NB4 (cell line): Measurements from ENCODE around the gene CASZ1.

ENCODE experiments used
- DNase-seq: peaks from one replicate; pipeline ENCODE4 v3.0.0; 2010; ENCODE audit warnings: low read depth
- H3K4me3 ChIP-seq: one replicate; pipeline ENCODE4 v1.5.1; 2011; ENCODE audit warnings: mild to moderate bottlenecking, low read depth, low read length, moderate library complexity
- MYC ChIP-seq: IDR thresholded peaks from 2 replicates; pipeline ENCODE4 v1.6.1; 2011; ENCODE audit warnings: low read depth, low read length
- POLR2A ChIP-seq: IDR thresholded peaks from 2 replicates; pipeline ENCODE4 v1.6.1; 2011; ENCODE audit warnings: mild to moderate bottlenecking; ENCODE audit not compliant: insufficient read length; ENCODE audit errors: extremely low read depth
- TF ChIP-seq, protein P1 (sequence below): IDR thresholded peaks from one replicate; pipeline ENCODE4 v1.5.1; 2012; ENCODE audit warnings: low read depth, low read length
- TF ChIP-seq, protein P2 (sequence below): IDR thresholded peaks from 2 replicates; pipeline ENCODE4 v1.6.1; 2011; ENCODE audit warnings: low read depth, low read length

The CASZ1 gene

DNA sequence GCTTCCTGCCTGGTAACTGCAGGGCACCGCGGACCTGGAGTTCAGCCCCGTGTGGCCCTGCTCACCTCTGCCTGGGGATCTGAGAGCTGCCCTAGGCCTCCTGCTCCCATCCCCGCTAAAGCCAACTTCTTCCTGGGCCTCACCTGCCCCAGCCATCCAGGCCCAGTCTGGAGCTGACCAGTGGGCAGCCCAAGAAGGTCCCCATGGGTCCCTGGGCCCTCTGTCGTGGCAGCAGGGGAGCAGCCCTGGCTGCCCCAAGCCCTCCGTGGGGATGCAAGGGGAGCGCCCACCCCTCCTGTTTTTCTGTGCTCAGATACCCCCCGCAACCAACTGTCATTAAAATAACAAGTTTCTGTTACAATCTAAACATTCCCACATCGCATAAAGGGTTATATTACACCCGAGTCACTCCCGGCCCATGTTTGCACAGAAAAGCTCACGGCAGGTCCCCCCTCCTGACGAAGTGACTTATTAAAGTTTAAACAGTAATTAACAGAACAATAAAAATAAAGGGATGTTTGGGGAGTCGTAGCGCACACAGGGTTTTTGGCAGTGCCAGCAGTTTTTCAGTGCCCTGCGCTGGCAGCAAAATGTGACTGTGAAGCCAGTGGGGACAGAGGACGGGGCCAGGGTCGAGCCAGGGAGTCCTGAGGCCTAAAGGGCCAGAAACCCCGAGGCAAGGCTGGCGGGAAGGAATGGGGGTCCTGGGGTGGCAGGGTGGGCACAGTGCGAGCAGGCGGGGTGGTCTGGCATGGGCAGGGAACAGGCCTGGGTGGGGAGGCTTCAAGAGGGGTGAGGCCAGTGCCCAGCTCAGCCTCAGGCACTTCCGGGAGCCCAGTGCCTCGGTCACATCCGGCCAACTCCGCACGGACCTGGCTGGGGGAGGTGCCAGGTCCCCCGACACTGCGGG is 121.5 kb downstream of the CASZ1 start:
- TF ChIP-seq MYC (no peak), POLR2A (no peak)
- TF ChIP-seq, protein P1, sequence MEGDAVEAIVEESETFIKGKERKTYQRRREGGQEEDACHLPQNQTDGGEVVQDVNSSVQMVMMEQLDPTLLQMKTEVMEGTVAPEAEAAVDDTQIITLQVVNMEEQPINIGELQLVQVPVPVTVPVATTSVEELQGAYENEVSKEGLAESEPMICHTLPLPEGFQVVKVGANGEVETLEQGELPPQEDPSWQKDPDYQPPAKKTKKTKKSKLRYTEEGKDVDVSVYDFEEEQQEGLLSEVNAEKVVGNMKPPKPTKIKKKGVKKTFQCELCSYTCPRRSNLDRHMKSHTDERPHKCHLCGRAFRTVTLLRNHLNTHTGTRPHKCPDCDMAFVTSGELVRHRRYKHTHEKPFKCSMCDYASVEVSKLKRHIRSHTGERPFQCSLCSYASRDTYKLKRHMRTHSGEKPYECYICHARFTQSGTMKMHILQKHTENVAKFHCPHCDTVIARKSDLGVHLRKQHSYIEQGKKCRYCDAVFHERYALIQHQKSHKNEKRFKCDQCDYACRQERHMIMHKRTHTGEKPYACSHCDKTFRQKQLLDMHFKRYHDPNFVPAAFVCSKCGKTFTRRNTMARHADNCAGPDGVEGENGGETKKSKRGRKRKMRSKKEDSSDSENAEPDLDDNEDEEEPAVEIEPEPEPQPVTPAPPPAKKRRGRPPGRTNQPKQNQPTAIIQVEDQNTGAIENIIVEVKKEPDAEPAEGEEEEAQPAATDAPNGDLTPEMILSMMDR = no peak
- TF ChIP-seq, protein P2, sequence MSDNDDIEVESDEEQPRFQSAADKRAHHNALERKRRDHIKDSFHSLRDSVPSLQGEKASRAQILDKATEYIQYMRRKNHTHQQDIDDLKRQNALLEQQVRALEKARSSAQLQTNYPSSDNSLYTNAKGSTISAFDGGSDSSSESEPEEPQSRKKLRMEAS = no peak
- DNase-seq = no peak
- H3K4me3 ChIP-seq = no peak overlapping the region

DNA sequence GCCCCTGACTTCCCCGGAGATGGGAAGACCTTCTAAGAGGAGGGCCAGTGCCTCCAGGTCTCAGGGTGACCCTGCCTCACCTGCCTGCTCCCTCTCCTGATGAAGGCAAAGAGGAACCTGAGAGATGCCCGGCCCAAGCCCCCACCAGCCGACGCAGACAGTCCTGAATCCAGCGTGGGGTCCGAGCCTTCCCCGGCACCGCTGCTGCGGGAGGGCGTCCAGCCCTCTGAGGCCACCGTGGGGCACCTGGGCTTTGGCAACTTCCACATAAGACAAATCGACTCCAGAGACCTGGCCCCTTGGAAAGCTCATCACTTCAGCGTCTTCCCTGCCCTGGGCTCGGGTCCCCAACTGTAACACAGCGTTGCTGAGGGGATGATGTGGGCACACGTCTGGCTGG is 122.2 kb downstream of the CASZ1 start:
- no peak overlapping the region for H3K4me3 ChIP-seq
- DNase-seq = no peak
- no peak for TF ChIP-seq POLR2A
- TF ChIP-seq, protein P2 = no peak
- TF ChIP-seq MYC = no peak
- TF ChIP-seq, protein P1 = no peak

DNA sequence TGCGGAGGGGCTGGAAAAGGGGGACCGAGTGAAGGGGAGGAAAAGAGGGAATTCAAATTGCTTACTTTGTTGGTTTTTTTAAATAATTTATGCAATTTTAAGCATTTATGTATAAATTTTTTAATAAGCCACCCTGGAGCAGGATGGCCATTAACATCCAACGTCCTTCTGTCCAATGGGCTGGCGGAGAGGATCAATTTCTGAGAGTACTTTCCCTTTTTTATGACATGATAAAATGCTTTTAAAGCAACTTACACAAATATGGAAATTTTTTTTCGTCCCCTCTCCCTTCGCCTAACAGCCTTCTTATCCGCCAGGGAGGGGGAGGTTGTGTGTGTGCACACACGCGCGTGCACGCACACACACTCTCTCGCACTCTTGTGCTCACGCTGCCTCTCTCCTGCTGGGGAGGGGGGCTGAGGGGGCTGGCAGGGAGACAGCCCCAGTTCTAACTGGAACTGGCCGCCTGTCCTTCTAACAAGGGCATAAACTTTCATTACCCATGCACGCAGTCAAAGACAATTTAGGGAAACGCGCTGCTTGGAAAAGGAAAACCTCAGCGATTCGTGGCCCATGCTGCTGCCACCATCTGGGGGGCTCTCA is 123.2 kb downstream of the CASZ1 start:
- no peak overlapping the region for H3K4me3 ChIP-seq
- no peak for DNase-seq
- TF ChIP-seq POLR2A (no peak), MYC (no peak)
- TF ChIP-seq, protein P2 = no peak
- TF ChIP-seq, protein P1 = no peak

DNA sequence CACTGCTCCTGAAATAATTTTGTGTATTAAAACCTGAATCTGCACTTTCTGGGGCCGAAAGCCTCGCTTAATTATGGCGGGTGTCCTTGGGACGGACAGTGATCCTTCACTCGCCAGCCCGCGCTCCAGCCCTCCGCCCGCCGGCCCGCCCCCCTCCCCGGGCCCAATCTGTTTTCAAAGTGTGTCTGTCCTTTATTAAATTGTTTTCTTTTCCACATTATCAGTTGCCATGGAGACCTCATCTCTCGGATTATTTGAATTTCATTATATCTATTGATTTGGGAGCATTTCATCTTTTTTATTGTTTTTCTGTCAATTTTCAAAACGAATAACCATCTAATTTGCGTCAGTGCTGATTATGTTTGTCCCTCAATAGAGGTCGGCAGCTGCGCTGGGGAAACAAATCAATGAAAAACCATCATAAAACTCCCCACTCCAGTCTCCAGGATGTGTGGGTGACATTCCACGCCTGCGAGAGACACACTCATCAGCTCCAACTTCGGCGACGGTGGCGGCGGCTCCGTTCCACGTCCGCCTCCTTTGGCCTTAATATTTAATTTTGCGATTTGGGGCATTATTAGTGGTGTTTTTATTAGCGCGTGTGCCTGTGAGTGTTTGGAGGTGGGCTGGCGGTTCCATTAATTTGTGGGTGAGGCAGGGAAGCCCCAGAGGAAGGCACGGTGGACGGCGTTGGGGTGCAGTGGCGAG is 123.9 kb downstream of the CASZ1 start:
- TF ChIP-seq MYC (no peak), POLR2A (no peak)
- TF ChIP-seq, protein P1 = no peak
- TF ChIP-seq, protein P2 = no peak
- H3K4me3 ChIP-seq = no peak overlapping the region
- DNase-seq = no peak

DNA sequence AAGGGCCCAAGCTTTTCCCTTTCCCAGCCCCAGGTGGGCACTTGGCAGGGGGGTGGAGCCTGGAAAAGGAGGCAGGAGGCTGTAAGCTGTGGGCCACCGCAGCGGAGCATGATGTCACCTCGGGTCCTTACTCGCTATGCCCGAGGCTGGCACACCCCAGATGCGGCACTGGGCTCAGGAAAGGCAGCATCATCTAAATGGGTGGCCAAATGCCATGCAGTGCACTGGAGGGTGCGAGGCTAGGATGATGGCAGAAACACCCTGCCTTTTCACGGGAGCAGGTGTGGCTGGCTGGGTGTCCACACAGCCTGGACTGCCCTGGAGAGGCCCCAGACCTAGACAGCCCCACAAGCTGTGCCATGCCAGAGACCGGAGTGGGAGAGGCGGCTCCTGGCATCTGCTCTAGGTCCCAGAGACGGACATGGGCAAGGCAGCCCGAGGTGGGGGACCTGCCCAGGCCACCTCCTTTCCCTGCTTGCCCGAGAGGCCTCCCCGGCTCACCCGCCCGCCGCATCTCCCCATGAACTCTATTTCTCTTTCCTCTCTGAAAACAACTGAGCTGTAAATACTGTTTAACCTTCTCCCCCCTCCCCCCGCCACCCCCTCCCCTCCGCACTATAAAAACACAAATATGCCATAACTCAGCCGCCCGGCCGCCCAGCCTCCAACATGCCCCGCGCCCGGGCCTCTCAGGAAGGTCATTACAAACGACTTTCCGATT is 124.7 kb downstream of the CASZ1 start:
- DNase-seq = no peak
- H3K4me3 ChIP-seq = no peak overlapping the region
- TF ChIP-seq, protein P2 = no peak
- TF ChIP-seq POLR2A = no peak
- no peak for TF ChIP-seq MYC
- TF ChIP-seq, protein P1 = no peak
